Brain microvascular endothelial cell (primary cell): ENCODE data around the gene NINJ2.

Source experiments
- DNase-seq: peaks from one replicate; pipeline ENCODE4 v3.0.0-alpha.2; 2020
- H3K27ac ChIP-seq: fragments of 250-450 bp; sonication (Bioruptor Pico); 2 replicates; pipeline ENCODE4 v1.5.1; 2020; ENCODE audit warnings: mild to moderate bottlenecking, moderate library complexity
- H3K27me3 ChIP-seq: fragments of 250-450 bp; sonication (Bioruptor Pico); replicated peaks from 2 replicates; pipeline ENCODE4 v1.5.1; 2020; ENCODE audit warnings: mild to moderate bottlenecking
- H3K36me3 ChIP-seq: fragments of 250-450 bp; sonication (Bioruptor Pico); replicated peaks from 2 replicates; pipeline ENCODE4 v1.5.1; 2020; ENCODE audit warnings: mild to moderate bottlenecking
- H3K4me3 ChIP-seq: 2 replicates; pipeline ENCODE4 v1.5.1; 2011; ENCODE audit warnings: low read depth, mild to moderate bottlenecking, control low read depth, low read length, moderate library complexity
- in situ Hi-C: cut with HindIII; loops from 2 replicates; pipeline ENCODE4 v1.10.0; 2017; ENCODE audit warnings: low sequenced_read_pairs, low pct_ligation_motif_present
- TF ChIP-seq, protein P1 (sequence below): IDR thresholded peaks from 2 replicates; pipeline ENCODE4 v1.5.1; 2011; ENCODE audit warnings: low read depth, mild to moderate bottlenecking, moderate library complexity, low read length, control low read depth, inconsistent platforms; ENCODE audit errors: missing control alignments

NINJ2 gene

GRCh38 chr12:661720-662486, 1.3 kb downstream of the NINJ2 start:
- Histone ChIP-seq H3K27me3 (no peaks in the 10 kb centered on the region), H3K4me3 (no peak overlapping the region), H3K27ac (no peak overlapping the region), H3K36me3 (no peaks in the 10 kb centered on the region)
- TF ChIP-seq, protein P1, sequence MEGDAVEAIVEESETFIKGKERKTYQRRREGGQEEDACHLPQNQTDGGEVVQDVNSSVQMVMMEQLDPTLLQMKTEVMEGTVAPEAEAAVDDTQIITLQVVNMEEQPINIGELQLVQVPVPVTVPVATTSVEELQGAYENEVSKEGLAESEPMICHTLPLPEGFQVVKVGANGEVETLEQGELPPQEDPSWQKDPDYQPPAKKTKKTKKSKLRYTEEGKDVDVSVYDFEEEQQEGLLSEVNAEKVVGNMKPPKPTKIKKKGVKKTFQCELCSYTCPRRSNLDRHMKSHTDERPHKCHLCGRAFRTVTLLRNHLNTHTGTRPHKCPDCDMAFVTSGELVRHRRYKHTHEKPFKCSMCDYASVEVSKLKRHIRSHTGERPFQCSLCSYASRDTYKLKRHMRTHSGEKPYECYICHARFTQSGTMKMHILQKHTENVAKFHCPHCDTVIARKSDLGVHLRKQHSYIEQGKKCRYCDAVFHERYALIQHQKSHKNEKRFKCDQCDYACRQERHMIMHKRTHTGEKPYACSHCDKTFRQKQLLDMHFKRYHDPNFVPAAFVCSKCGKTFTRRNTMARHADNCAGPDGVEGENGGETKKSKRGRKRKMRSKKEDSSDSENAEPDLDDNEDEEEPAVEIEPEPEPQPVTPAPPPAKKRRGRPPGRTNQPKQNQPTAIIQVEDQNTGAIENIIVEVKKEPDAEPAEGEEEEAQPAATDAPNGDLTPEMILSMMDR = no peak
- no peak for DNase-seq
- in situ Hi-C loops = no loop called here

- no peaks in the 10 kb centered on the region for H3K36me3 ChIP-seq
- no peak overlapping the region for H3K27ac ChIP-seq
- in situ Hi-C loops = no loop called here
- TF ChIP-seq, protein P1 = no peak
- no peaks in the 10 kb centered on the region for H3K27me3 ChIP-seq
- DNase-seq = no peak
- no peak overlapping the region for H3K4me3 ChIP-seq
These were observed 4.1 kb downstream of the NINJ2 start for GRCh38 chr12:659090-659683.

DNA sequence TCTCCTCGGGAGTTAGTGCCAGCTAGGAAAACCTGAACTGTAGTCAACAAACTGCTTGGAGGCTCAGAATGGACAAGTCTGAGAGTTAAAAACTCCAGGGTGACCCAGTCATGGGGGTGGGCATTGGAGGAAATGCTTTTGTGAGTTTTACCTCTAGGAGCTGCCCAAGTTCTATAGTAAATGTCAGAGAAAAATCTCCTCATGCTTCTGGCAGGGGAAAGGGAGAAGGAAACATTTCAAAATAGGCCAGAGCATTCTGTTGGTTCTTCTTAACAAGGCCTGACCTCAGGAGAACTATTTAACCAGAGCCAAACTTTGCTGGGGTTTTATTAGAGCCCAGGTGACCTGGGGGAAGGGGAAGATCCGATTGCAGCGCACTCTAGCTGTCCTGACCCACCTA, 12.3 kb downstream of the NINJ2 start:
- in situ Hi-C loops = no loop called here
- TF ChIP-seq, protein P1 = peak; percentile 13
- DNase-seq = no peak
- Histone ChIP-seq H3K36me3 (no peaks in the 10 kb centered on the region), H3K4me3 (no peak overlapping the region), H3K27ac (no peak overlapping the region), H3K27me3 (no peaks in the 10 kb centered on the region)

- in situ Hi-C loops = no loop called here
- no peak overlapping the region for H3K27ac ChIP-seq
These were observed 15.7 kb downstream of the NINJ2 start for GRCh38 chr12:647385-648085.

GRCh38 chr12:646442-647384, 16.5 kb downstream of the NINJ2 start:
- no peak for DNase-seq
- no peak overlapping the region for H3K4me3 ChIP-seq
- H3K27ac ChIP-seq = no peak overlapping the region
- in situ Hi-C loops = no loop called here
- no peaks in the 10 kb centered on the region for H3K27me3 ChIP-seq
- H3K36me3 ChIP-seq = no peaks in the 10 kb centered on the region
- TF ChIP-seq, protein P1 = no peak

More at GRCh38 chr12:647385-648085, 15.7 kb downstream of the NINJ2 start:
- no peak for DNase-seq
- H3K36me3 ChIP-seq = no peaks in the 10 kb centered on the region
- TF ChIP-seq, protein P1 = no peak
- H3K4me3 ChIP-seq = no peak overlapping the region
- H3K27me3 ChIP-seq = no peaks in the 10 kb centered on the region
